Suprapubic skin (tissue), 4 donors: ENCODE measurements around the gene LATS2.

Experiments used
- EP300 ChIP-seq: sonication (generic); formaldehyde crosslinking; IDR thresholded peaks from one replicate; pipeline ENCODE4 v1.6.1; 2017; ENCODE audit warnings: antibody characterized with exemption
- POLR2A ChIP-seq, 2 donors: fragments of 450-650 bp; IDR thresholded peaks; one replicate each; pipeline ENCODE4 v1.6.1; 2017; ENCODE audit warnings: antibody characterized with exemption in 2 of 2, mild to moderate bottlenecking in 2 of 2, moderate library complexity in 2 of 2
- POLR2AphosphoS5 ChIP-seq, 3 donors: sonication (generic); formaldehyde crosslinking; IDR thresholded peaks; one replicate each; pipeline ENCODE4 v1.6.1; 2017; ENCODE audit warnings: antibody characterized with exemption in 3 of 3
- TF ChIP-seq, protein P1 (sequence below), 2 donors: fragments of 200-600 bp in 1 of 2; fragments of 450-650 bp in 1 of 2; sonication (generic) in 1 of 2; IDR thresholded peaks; one replicate each; pipeline ENCODE4 v1.5.1; 2016 to 2019; ENCODE audit warnings: antibody characterized with exemption in 2 of 2, mild to moderate bottlenecking in 1 of 2, moderate library complexity in 1 of 2

DNA sequence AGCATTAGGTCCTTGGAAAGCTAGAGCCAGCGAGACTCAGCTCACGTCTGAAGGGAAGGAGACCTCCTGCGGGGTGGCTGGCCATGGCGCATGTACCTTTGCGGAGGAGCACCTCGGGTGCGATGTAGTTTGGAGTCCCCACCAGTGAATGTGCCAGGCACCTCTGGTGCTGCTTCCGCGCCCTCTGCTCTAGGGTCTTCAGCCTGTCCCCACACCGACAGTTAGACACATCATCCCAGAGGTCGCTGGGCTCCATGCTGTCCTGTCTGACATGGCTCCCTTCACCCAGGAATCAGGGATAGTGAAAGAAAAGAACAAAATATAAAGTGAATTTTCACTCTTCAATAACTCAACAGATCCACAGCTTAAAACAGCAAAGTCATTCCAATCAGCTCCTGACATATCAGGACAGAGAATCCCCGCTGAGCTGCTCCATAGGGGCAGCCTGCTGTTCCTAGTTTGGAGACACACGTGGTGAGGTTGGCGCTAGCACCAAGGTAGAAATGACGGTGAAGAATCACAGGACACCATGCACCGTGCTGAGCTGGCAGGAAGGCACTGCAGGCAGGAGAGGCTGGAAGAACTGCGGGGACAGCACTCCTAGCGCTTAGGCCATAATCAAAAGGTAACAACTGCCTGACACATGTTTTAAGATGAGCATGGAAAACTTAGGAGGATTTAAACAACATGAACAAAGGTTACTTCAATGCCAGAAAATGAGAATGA is 79.9 kb downstream of the LATS2 start:
- TF ChIP-seq, protein P1, sequence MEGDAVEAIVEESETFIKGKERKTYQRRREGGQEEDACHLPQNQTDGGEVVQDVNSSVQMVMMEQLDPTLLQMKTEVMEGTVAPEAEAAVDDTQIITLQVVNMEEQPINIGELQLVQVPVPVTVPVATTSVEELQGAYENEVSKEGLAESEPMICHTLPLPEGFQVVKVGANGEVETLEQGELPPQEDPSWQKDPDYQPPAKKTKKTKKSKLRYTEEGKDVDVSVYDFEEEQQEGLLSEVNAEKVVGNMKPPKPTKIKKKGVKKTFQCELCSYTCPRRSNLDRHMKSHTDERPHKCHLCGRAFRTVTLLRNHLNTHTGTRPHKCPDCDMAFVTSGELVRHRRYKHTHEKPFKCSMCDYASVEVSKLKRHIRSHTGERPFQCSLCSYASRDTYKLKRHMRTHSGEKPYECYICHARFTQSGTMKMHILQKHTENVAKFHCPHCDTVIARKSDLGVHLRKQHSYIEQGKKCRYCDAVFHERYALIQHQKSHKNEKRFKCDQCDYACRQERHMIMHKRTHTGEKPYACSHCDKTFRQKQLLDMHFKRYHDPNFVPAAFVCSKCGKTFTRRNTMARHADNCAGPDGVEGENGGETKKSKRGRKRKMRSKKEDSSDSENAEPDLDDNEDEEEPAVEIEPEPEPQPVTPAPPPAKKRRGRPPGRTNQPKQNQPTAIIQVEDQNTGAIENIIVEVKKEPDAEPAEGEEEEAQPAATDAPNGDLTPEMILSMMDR (IDR thresholded peaks at IDR 0.05): no peak
- TF ChIP-seq POLR2A (IDR thresholded peaks at IDR 0.05) (no peak), EP300 (no peak), POLR2AphosphoS5 (IDR thresholded peaks at IDR 0.05) (no peak)
